ENCODE measurements around the gene DDX20. TPM values are rescaled to one million over a fixed set of nuclear protein-coding genes. Genes with fewer than 3 reads are reported as not detected.

Gene DDX20
- total and polyA plus RNA-seq, 7 donors, result 6.2 to 11.6 (median 8.1) TPM

DNA sequence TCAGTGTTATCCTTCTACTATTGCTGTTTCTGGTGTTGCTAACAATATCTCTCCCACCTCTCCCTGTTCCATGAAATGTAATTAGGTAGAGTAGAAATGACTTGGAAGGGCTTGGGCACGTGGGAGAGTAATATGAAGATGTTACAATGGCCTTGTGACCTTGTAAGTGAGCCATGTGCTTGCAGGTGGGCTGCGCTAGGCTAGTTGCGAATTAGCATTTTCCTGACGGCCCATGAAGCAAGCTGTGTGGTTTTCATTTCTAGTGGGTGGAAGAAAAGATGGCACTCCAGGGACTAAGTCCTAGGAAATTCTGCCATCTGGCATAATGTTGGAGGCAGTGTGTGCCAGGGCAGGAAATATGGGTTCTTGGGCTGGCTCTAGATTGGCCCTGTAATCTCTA lies 7.8 kb upstream of the DDX20 start:
- no peaks in the 10 kb centered on the region for H3K27me3 ChIP-seq (ENCODE audit: insufficient read depth in 3 of 3, low read length in 2 of 3)
- no peaks in the 10 kb centered on the region for H3K36me3 ChIP-seq (ENCODE audit: insufficient read depth in 1 of 2, low read depth in 1 of 2)
- H3K4me3 ChIP-seq, result no peak overlapping the region
- no peaks in the 10 kb centered on the region for H3K9me3 ChIP-seq
- TF ChIP-seq, protein P1, sequence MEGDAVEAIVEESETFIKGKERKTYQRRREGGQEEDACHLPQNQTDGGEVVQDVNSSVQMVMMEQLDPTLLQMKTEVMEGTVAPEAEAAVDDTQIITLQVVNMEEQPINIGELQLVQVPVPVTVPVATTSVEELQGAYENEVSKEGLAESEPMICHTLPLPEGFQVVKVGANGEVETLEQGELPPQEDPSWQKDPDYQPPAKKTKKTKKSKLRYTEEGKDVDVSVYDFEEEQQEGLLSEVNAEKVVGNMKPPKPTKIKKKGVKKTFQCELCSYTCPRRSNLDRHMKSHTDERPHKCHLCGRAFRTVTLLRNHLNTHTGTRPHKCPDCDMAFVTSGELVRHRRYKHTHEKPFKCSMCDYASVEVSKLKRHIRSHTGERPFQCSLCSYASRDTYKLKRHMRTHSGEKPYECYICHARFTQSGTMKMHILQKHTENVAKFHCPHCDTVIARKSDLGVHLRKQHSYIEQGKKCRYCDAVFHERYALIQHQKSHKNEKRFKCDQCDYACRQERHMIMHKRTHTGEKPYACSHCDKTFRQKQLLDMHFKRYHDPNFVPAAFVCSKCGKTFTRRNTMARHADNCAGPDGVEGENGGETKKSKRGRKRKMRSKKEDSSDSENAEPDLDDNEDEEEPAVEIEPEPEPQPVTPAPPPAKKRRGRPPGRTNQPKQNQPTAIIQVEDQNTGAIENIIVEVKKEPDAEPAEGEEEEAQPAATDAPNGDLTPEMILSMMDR (IDR thresholded peaks at IDR 0.05), result no peak
- DNase-seq, result no peak
- ATAC-seq, result no peak
- intact Hi-C loops (cut with DNase I), result loop anchor here (2.0 kb wide), 1 partner anchor 33 kb away; no protein-coding TSS in a partner anchor
- no peak overlapping the region for H3K27ac ChIP-seq
- WGBS, 3 donors, result 74 to 85% (median 77%) methylated on average over 4 of the region's 4 CpGs
- peaks cover 22% of the 10 kb centered on the region for H3K4me1 ChIP-seq

GRCh38 chr1:111749628-111750027 lies 6.1 kb upstream of the DDX20 start:
- no peaks in the 10 kb centered on the region for H3K9me3 ChIP-seq
- no peak for ATAC-seq
- no peaks in the 10 kb centered on the region for H3K36me3 ChIP-seq (ENCODE audit: insufficient read depth in 1 of 2, low read depth in 1 of 2)
- TF ChIP-seq, protein P1 (IDR thresholded peaks at IDR 0.05), result no peak
- H3K27me3 ChIP-seq (ENCODE audit: insufficient read depth in 3 of 3, low read length in 2 of 3), result no peaks in the 10 kb centered on the region
- H3K27ac ChIP-seq, result no peak overlapping the region
- WGBS, 3 donors, result 76 to 93% (median 92%) methylated on average over 3 of the region's 3 CpGs
- peaks cover 27% of the 10 kb centered on the region for H3K4me1 ChIP-seq
- intact Hi-C loops (cut with DNase I), result loop anchor here in 1 of 2 donors (2.0 kb wide), 1 partner anchor 35 kb away; no protein-coding TSS in a partner anchor
- no peak for DNase-seq
- H3K4me3 ChIP-seq, result no peak overlapping the region

DNA sequence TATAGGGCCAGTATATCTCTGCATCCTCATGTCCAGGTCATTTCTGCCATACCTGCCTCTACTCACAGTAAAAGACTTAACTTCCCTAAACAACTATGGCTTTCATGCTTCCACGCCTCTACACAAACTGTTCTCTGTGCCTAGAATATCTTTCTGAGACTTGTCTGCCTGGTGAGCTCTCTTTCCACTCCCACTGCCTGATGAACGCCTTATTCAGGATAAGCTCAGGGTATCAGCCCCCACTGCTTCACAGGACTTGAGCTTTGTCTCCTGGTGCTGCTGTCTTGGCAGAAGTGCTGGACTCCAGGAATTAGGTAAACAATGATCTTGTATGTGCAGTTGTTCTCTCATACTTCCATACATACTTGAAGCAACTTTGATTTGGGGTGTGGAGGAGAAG lies 4.8 kb upstream of the DDX20 start:
- Histone ChIP-seq H3K9me3 (no peaks in the 10 kb centered on the region), H3K36me3 (ENCODE audit: insufficient read depth in 1 of 2, low read depth in 1 of 2) (no peaks in the 10 kb centered on the region), H3K27me3 (ENCODE audit: insufficient read depth in 3 of 3, low read length in 2 of 3) (no peaks in the 10 kb centered on the region), H3K27ac (no peak overlapping the region), H3K4me1 (peaks cover 25% of the 10 kb centered on the region), H3K4me3 (no peak overlapping the region)
- DNase-seq, result no peak
- TF ChIP-seq, protein P1 (IDR thresholded peaks at IDR 0.05), result no peak
- 83 to 87% (median 84%) methylated on average over 2 of the region's 2 CpGs for WGBS, 3 donors
- no peak for ATAC-seq
- intact Hi-C loops (cut with DNase I), result no loop called here

DNA sequence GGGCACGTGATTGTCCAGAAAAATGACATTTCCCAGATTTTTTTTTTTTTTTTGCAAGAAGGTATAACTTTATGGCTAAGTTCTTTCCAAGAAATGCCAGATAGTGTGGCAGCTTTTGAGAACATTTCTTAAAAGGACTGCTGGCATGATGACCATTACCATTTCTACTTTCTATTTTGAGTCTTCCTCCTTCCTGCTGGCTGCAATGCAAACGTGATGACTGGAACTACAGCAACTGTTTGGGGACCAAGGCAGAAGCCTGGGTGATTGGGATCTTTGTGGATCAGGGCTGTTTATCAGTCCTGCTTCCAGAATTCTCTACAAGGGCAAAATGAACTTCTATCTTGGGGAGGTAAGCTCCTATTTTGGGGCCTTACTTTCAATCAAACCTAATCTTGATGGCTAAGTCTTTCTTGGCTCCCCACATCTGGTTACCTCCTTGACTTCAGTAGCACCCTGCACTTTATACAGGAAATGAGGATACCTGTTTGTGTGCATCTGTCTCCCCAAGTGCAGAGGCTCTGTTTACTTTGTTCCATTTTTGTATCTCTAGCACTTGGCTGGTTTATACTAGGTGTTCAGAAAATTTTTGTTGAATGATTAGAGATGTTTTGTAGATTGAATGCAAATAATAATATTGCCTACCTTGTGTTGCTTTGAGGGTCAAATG lies 3.7 kb upstream of the DDX20 start:
- H3K4me1 ChIP-seq, result peaks cover 20% of the 10 kb centered on the region
- ATAC-seq (no peak), DNase-seq (no peak)
- 35 to 55% (median 40%) methylated on average over 2 of the region's 2 CpGs for WGBS, 3 donors
- H3K36me3 ChIP-seq (ENCODE audit: insufficient read depth in 1 of 2, low read depth in 1 of 2), result peaks cover 0 to 2% of the 10 kb centered on the region in 2 donors
- no peaks in the 10 kb centered on the region for H3K27me3 ChIP-seq (ENCODE audit: insufficient read depth in 3 of 3, low read length in 2 of 3)
- H3K4me3 ChIP-seq, result no peak overlapping the region
- H3K27ac ChIP-seq, result no peak overlapping the region
- TF ChIP-seq, protein P1 (IDR thresholded peaks at IDR 0.05), result no peak
- no peaks in the 10 kb centered on the region for H3K9me3 ChIP-seq
- intact Hi-C loops (cut with DNase I), result no loop called here

- ATAC-seq (peak; percentile 8 to 31 (median 12)), DNase-seq (peak; percentile 49 to 73)
- Histone ChIP-seq H3K4me1 (peaks cover 21% of the 10 kb centered on the region), H3K27me3 (ENCODE audit: insufficient read depth in 3 of 3, low read length in 2 of 3) (no peaks in the 10 kb centered on the region), H3K9me3 (no peaks in the 10 kb centered on the region), H3K36me3 (ENCODE audit: insufficient read depth in 1 of 2, low read depth in 1 of 2) (peaks cover 4 to 21% of the 10 kb centered on the region in 2 donors), H3K27ac (peak overlapping the region; percentile 91), H3K4me3 (peak overlapping the region; percentile 95)
- 0 to 2% (median 1%) methylated on average over 12 of the region's 12 CpGs for WGBS, 3 donors
- intact Hi-C loops (cut with DNase I), result loop anchor here in 1 of 2 donors (1.0 kb wide), 1 partner anchor 36 kb away; no protein-coding TSS in a partner anchor
- TF ChIP-seq, protein P1 (IDR thresholded peaks at IDR 0.05), result no peak
These were observed 744 bp upstream of the DDX20 start for GRCh38 chr1:111754984-111755330.
